GM12878 (cell line): Measurements from ENCODE around the gene ZDHHC7.

Experiments
- TAF1 ChIP-seq: IDR thresholded peaks from 2 replicates; pipeline ENCODE4 v1.6.1; 2011; ENCODE audit warnings: mild to moderate bottlenecking, low read depth, low read length, borderline replicate concordance
- TF ChIP-seq, protein P1 (sequence below), 3 experiments: IDR thresholded peaks in 2 of 3; conservative IDR thresholded peaks in 1 of 3; 2 replicates each; pipeline ENCODE4 v1.5.1; 2011; ENCODE audit warnings: low read depth in 3 of 3, low read length in 3 of 3, mild to moderate bottlenecking in 3 of 3, control low read depth in 2 of 3, moderate library complexity in 2 of 3, inconsistent platforms in 1 of 3, mixed read lengths in 1 of 3; ENCODE audit not compliant: control insufficient read depth in 2 of 3, insufficient read depth in 1 of 3; ENCODE audit errors: extremely low read depth in 1 of 3

GRCh38 chr16:85017633-85018032, 6.3 kb upstream of the ZDHHC7 start:
- TF ChIP-seq, protein P1, sequence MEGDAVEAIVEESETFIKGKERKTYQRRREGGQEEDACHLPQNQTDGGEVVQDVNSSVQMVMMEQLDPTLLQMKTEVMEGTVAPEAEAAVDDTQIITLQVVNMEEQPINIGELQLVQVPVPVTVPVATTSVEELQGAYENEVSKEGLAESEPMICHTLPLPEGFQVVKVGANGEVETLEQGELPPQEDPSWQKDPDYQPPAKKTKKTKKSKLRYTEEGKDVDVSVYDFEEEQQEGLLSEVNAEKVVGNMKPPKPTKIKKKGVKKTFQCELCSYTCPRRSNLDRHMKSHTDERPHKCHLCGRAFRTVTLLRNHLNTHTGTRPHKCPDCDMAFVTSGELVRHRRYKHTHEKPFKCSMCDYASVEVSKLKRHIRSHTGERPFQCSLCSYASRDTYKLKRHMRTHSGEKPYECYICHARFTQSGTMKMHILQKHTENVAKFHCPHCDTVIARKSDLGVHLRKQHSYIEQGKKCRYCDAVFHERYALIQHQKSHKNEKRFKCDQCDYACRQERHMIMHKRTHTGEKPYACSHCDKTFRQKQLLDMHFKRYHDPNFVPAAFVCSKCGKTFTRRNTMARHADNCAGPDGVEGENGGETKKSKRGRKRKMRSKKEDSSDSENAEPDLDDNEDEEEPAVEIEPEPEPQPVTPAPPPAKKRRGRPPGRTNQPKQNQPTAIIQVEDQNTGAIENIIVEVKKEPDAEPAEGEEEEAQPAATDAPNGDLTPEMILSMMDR (IDR thresholded peaks at IDR 0.05 in 2 of 3, conservative IDR thresholded peaks at IDR 0.05 in 1 of 3; ENCODE audit: control insufficient read depth in 2 of 3, extremely low read depth in 1 of 3, insufficient read depth in 1 of 3, low read depth in 3 of 3, low read length in 3 of 3) = no peak
- no peak for TF ChIP-seq TAF1
